B cell (primary cell): ENCODE measurements around the gene DHRS7B.

Source experiments
- EZH2 ChIP-seq: IDR thresholded peaks from 2 replicates; pipeline ENCODE4 v1.6.1; 2012; ENCODE audit warnings: borderline replicate concordance, low read depth, mild to moderate bottlenecking, moderate library complexity, low read length; ENCODE audit not compliant: insufficient read depth, poor library complexity, severe bottlenecking
- TF ChIP-seq, protein P1 (sequence below): fragments of 200-600 bp; IDR thresholded peaks from one replicate; pipeline ENCODE4 v1.8.0; 2022; ENCODE audit warnings: antibody characterized with exemption, mild to moderate bottlenecking

DNA sequence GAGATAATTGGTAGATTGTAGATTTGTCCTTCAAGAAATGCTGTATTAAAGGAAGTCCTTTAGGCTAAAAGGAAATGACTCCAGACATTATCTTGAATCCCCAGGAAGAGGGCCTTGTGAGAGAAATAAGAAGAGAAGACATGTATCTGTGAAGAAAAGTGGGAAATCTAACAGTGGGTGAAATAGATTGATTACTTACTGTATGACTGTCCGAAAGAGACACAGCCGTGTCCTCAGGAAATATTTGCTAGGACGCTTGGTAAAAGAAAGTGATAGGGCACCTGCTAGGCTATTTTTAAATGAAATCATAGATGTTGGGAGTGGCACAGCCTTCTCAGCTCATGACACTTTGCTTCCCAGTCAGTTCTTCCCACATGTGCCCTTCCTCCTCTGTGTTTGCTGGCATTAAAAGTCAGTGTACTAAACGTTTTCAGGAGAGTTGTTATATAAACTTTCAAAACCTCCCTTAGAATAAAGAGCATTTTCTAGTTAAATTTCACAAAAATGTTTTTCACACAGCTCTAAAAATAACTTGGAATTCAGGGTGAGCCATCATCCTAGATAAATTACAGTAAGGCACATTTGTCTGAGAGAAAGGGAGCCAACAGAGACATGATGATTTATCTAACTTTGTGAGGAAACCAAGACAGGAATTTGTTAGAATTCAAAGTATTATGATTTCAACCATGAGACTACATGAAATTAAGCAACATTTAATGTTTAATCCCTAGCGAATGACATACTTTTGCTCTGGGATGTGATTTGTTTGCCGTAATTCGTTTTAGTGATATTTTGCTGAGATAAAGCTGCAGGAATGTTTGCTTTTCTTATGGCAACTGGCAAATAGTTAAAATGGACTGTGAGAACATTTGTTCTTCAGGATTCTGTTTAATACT, 35.0 kb downstream of the DHRS7B start:
- TF ChIP-seq, protein P1, sequence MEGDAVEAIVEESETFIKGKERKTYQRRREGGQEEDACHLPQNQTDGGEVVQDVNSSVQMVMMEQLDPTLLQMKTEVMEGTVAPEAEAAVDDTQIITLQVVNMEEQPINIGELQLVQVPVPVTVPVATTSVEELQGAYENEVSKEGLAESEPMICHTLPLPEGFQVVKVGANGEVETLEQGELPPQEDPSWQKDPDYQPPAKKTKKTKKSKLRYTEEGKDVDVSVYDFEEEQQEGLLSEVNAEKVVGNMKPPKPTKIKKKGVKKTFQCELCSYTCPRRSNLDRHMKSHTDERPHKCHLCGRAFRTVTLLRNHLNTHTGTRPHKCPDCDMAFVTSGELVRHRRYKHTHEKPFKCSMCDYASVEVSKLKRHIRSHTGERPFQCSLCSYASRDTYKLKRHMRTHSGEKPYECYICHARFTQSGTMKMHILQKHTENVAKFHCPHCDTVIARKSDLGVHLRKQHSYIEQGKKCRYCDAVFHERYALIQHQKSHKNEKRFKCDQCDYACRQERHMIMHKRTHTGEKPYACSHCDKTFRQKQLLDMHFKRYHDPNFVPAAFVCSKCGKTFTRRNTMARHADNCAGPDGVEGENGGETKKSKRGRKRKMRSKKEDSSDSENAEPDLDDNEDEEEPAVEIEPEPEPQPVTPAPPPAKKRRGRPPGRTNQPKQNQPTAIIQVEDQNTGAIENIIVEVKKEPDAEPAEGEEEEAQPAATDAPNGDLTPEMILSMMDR: no peak
- no peak for TF ChIP-seq EZH2
